H1 (cell line): Measurements from ENCODE around the gene GAK.

Experiments used
- ASH2L ChIP-seq: fragments of 200-600, 300-600 bp; sonication (generic); IDR thresholded peaks from one replicate; pipeline ENCODE4 v1.7.1; 2017; ENCODE audit warnings: low read length
- CEBPB ChIP-seq: IDR thresholded peaks from 2 replicates; pipeline ENCODE4 v1.6.1; 2012; ENCODE audit warnings: low read depth, low read length
- CTCF ChIP-seq, 3 experiments: IDR thresholded peaks; 1 replicate in 2 of 3; 2 replicates in 1 of 3; pipeline versions ENCODE4 v1.5.1 to v1.6.1; 2011; ENCODE audit warnings: low read length in 3 of 3, mild to moderate bottlenecking in 3 of 3, inconsistent platforms in 2 of 3, low read depth in 1 of 3, moderate library complexity in 1 of 3; ENCODE audit not compliant: insufficient read depth in 1 of 3; ENCODE audit errors: control extremely low read depth in 1 of 3
- EP300 ChIP-seq, 2 experiments: IDR thresholded peaks; 1 replicate in 1 of 2; 2 replicates in 1 of 2; pipeline ENCODE4 v1.6.1; 2011 to 2012; ENCODE audit warnings: low read depth in 2 of 2, low read length in 2 of 2, mild to moderate bottlenecking in 2 of 2, borderline replicate concordance in 1 of 2, inconsistent platforms in 1 of 2, moderate library complexity in 1 of 2
- JUN ChIP-seq: IDR thresholded peaks from 2 replicates; pipeline ENCODE4 v1.6.1; 2011; ENCODE audit warnings: low read depth, mild to moderate bottlenecking, improper control_type of control experiment, low read length
- NRF1 ChIP-seq: IDR thresholded peaks from 2 replicates; pipeline ENCODE4 v1.6.1; 2011; ENCODE audit warnings: mild to moderate bottlenecking, low read depth, low read length, improper control_type of control experiment
- PHF8 ChIP-seq: fragments of 200-600 bp; sonication (generic); conservative IDR thresholded peaks from 2 replicates; pipeline ENCODE4 v1.7.1; 2012; ENCODE audit warnings: low read depth, mild to moderate bottlenecking, inconsistent platforms, low read length, moderate library complexity
- POLR2AphosphoS5 ChIP-seq: IDR thresholded peaks from 2 replicates; pipeline ENCODE4 v1.6.1; 2011; ENCODE audit warnings: low read depth, low read length
- RFX5 ChIP-seq: IDR thresholded peaks from 2 replicates; pipeline ENCODE4 v1.6.1; 2011; ENCODE audit warnings: low read depth, low read length, improper control_type of control experiment, borderline replicate concordance
- SIN3A ChIP-seq, 2 experiments: IDR thresholded peaks in 1 of 2; conservative IDR thresholded peaks in 1 of 2; 2 replicates each; pipeline ENCODE4 v1.6.1; 2011 to 2012; ENCODE audit warnings: low read length in 2 of 2, improper control_type of control experiment in 1 of 2, low read depth in 1 of 2, mild to moderate bottlenecking in 1 of 2
- SRF ChIP-seq: IDR thresholded peaks from 2 replicates; pipeline ENCODE4 v1.6.1; 2011; ENCODE audit warnings: mild to moderate bottlenecking, low read depth, low read length, moderate library complexity
- SUZ12 ChIP-seq: fragments of 200-600 bp; sonication (generic); IDR thresholded peaks from 2 replicates; pipeline ENCODE4 v1.6.1; 2012; ENCODE audit warnings: mild to moderate bottlenecking, inconsistent platforms, low read length, moderate library complexity, mixed read lengths
- ZNF274 ChIP-seq: IDR thresholded peaks from 2 replicates; pipeline ENCODE4 v1.7.0; 2012; ENCODE audit warnings: low read length, borderline replicate concordance; ENCODE audit errors: extremely low read depth

GRCh38 chr4:972651-973424, 40.7 kb upstream of the GAK start:
- no peak for TF ChIP-seq SIN3A (conservative IDR thresholded peaks at IDR 0.05 in 1 of 2, IDR thresholded peaks at IDR 0.05 in 1 of 2; ENCODE audit: low read depth in 1 of 2, low read length in 2 of 2)
- TF ChIP-seq ASH2L: no peak
- no peak for TF ChIP-seq EP300 (IDR thresholded peaks at IDR 0.05; ENCODE audit: borderline replicate concordance in 1 of 2, low read depth in 2 of 2, low read length in 2 of 2)
- TF ChIP-seq CTCF (IDR thresholded peaks at IDR 0.05; ENCODE audit: control extremely low read depth in 1 of 3, insufficient read depth in 1 of 3, low read depth in 1 of 3, low read length in 3 of 3): no peak
- no peak for TF ChIP-seq SRF
- TF ChIP-seq JUN: no peak
- peak; percentile 40; the same call in 1 of the 2 replicates for TF ChIP-seq SUZ12
- TF ChIP-seq CEBPB: no peak
- TF ChIP-seq ZNF274: no peak
- TF ChIP-seq NRF1: no peak
- TF ChIP-seq PHF8: no peak
- no peak for TF ChIP-seq POLR2AphosphoS5
- TF ChIP-seq RFX5: no peak
